GDM1 (cell line): ENCODE measurements around the gene BTNL2.
"Not testable (repeated sequence)": the region's sequence is repeated elsewhere in the genome, so short reads cannot be mapped to it uniquely, and the experiment has no call there.

Experiments
- DNase-seq: peaks from one replicate; lab custom pipeline; 2025; lab: John Stamatoyannopoulos, UW

The BTNL2 gene

DNA sequence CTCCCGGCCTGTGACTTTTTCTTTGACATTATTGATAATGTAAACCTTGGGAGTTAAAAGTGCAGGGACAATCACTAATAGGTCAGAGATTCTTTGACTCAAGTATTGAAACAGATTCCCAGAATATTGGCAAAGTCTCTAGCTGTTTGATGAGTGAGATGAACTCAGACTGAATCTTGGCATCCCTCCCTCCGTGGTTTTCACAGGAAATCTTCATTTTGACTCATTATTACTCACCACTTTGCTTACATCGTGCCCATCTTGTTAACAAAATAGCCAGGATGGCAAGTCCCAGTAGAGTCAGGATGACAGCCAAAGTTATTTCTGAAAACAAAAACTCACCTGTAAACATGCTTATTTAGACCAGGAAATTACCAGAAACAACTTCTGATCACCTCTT lies 37.3 kb downstream of the BTNL2 start:
- DNase-seq = no peak

DNA sequence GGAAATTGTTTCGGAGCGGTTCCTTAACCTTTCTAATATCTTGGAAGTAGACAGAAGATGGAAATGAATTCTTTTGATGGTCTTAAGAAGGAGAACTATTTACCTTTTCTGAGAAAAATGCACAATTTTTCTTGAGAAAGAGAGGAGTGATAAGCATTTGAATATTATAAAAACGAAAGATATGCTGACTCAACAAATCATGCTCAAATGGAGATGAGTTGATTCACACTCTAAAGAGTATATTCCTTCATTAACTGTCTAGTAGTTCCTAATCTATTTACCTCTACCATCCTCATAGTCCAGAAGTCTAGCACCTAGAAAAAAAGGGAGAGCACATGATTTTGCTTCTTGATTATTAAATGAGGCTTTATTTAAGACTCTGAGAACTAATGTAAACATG lies 39.3 kb downstream of the BTNL2 start:
- DNase-seq = no peak

DNA sequence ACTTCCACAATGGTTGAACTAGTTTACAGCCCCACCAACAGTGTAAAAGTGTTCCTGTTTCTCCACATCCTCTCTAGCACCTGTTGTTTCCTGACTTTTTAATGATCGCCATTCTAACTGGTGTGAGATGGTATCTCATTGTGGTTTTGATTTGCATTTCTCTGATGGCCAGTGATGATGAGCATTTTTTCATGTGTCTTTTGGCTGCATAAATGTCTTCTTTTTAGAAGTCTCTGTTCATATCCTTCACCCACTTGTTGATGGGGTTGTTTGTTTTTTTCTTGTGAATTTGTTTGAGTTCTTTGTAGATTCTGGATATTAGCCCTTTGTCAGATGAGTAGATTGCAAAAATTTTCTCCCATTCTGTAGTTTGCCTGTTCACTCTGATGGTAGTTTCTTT lies 47.8 kb downstream of the BTNL2 start:
- not testable (repeated sequence) for DNase-seq

DNA sequence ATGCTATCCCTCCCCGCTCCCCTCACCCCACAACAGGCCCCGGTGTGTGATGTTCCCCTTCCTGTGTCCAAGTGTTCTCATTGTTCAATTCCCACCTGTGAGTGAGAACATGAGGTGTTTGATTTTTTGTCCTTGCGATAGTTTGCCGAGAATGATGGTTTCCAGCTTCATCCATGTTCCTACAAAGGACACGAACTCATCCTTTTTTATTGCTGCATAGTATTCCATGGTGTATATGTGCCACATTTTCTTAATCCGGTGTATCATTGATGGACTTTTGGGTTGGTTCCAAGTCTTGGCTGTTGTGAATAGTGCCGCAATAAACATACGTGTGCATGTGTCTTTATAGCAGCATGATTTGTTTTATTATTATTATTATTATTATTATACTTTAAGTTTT lies 48.4 kb downstream of the BTNL2 start:
- DNase-seq = not testable (repeated sequence)

DNA sequence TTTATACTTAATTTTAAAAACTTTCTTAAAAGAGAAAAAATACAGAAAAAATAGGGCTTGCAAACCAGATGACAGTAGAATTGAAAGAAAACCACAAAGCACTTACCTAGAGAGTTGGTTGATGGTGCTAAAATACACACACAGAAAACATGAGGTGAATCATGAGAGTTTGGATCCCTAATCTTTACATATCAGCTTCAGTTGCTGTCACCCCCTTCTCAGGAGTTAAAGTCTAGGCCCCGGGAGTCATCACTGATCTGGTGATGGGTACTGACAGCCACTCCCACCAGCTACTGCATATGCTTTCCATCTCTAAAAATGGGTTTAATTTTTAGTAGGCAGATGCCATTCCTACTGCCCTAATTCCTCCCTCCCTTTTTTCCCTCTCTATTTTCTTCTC lies 52.0 kb downstream of the BTNL2 start:
- DNase-seq = no peak

DNA sequence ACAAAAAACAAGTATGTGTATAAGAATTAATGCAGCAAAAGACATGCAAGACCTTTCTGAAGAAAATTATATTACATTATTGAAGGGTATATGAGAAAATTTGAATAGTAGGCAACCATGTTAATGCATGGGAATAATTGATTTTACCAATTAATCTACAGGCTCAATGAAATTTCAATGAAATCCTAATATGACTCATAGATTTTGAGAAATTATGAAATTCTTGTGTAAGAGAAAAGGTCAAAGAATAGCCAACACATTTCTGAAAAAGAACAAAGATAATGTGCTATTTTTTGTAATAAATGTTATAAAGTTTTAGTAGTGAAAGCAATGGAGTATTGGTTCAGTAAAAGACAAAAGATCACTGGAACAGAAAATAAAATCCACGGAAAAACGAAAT lies 53.6 kb downstream of the BTNL2 start:
- no peak for DNase-seq
